Muscle of arm (tissue), 12 donors: ENCODE data around the gene SCT. TPM values are rescaled to one million over a fixed set of nuclear protein-coding genes. Genes with fewer than 3 reads are reported as not detected.

Source experiments
- DNase-seq: peaks from one replicate; pipeline ENCODE4 v3.0.0-alpha.2; 2013
- polyA plus RNA-seq, 12 donors: library from polyadenylated mRNA; unstranded; fragments of 120-200 nt; gene quantifications; one replicate each; pipeline ENCODE4 v1.2.1, GENCODE V29; 2013; ENCODE audit not compliant: insufficient read length in 12 of 12

SCT gene
- polyA plus RNA-seq, 12 donors = 17.6 to 109 (median 52.1) TPM; not detected in 2

DNA sequence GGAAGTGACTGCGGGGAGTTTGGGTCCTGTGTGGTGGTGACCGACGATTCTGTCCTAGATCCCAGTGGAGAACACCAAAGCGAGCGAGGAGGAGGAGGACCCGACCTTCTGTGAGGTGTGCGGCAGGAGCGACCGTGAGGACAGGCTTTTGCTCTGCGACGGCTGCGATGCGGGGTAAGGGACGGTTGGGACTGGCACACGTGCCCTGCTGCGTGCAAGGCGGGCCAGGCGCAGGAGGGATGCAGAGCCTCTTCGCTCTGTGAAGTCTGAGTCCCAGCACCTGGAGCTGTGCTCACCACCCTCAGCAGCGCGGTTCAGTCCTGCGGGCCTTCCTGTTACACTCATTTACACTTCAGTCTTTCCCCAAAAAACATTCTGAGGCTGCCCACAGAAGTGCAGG lies 34.5 kb downstream of the SCT start:
- DNase-seq = no peak

DNA sequence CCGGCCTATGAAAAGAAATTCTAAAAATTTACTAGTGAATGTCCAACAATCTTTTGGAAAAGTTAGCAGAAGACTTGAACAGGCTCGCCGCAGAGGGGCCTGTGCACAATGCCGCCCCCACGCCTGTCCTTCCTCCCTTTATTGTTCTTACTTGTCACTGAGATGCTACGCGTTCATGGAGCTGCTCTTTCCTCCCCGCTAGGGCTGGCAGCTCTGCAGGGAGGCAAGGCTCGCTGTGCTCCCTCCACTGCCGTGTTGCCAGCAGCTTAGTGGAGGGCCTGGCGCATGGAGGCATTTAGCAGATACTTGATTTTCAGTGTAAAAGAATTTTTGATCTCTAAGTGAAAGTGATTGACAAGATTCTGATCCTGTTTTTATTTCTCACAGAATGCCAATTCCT lies 36.0 kb downstream of the SCT start:
- DNase-seq = no peak

DNA sequence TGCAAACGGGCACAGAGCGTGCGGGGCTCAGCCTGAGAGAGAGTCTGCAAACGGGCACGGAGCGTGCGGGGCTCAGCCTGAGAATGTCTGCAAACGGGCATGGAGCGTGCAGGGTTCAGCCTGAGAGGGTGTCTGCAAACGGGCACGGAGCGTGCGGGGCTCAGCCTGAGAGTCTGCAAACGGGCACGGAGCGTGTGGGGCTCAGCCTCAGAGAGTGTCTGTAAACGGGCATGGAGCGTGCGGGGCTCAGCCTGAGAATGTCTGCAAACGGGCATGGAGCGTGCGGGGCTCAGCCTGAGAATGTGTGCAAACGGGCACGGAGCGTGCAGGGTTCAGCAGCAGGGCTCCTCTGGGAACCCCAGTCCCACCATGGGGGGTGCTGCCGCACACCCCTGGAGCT lies 37.2 kb downstream of the SCT start:
- no peak for DNase-seq

DNA sequence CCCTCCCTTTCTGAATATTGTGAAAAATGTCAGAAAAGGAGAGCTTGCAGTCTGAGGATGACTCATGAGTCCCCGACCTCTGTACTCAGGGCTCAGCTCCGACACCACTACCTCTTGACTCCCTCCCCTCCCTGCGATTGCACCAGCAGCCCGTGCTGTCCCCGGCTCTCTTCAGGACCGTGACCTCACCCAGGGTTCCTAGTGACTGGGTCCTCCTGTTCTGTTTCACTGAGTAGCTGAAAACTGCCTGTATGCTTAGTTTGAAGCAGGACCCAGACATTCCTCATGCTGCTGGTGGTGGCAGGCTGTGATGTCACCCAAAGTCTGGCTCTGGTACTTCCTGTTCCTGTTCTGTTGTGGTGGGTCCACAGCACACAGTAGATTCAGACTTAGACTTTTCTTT lies 39.0 kb downstream of the SCT start:
- no peak for DNase-seq

DNA sequence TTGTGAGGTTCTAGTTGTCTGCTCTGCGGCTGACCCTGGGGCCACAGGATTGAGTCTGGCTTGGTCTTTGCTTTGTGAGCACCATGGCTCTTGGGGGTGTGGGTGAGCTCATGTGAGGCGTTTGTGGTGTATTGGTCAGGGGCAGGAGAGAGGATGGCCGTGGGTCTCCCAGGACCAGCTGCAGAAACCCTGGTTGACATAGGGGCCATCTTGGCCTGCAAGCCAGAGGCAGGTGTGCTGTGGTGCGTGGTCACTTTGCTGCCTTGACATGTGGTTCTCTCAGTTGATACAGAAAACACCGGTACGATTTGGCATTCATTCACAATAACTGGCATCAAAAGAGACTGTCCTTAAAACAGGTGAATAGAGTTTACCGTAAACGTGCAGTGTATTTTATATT lies 39.4 kb downstream of the SCT start:
- no peak for DNase-seq

DNA sequence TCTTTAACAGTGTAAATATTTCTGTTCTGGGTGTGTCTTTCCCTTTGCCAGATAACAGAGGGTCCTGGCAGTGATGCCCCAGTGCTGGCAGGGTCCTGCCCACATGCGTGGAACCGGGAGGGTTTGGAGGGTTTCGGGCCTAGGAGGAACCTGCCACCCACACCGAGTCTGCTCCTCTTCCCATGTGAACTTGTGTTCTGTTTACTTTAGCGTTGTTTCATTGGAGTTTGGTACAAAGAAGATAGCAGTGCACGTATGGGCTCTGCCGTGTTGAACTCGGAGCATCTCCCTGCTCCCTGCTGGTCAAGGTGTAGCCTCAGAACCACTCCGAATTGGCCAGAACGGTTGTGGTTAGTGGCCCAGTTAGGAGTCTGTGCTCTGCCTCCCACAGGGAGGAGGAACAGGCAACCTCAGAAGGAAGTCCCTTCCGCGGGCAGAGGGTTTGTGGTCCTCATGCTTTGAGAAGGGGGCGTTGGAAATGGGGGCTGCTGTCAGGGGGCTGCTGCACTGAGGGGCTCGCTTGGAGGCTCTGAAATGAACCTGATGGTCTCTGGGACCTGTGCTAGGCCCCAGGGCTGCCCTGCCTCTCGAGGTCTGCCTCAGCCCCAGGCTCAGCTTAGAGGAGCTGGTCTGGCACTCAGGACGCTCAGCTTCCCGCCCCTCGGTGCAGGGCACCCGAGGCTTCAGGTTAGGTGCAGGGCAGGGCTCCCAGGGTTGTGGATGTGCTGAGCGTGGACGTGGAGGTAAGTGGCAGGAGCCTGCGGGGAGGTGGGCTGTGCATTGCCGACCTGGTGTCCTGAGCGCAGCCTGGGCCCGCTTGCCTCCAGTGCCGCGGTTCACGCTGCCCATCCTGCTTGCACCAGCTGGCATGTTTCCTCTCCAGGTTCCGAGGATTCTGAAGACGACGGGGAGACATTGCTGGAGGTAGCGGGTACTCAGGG lies 40.3 kb downstream of the SCT start:
- no peak for DNase-seq

DNA sequence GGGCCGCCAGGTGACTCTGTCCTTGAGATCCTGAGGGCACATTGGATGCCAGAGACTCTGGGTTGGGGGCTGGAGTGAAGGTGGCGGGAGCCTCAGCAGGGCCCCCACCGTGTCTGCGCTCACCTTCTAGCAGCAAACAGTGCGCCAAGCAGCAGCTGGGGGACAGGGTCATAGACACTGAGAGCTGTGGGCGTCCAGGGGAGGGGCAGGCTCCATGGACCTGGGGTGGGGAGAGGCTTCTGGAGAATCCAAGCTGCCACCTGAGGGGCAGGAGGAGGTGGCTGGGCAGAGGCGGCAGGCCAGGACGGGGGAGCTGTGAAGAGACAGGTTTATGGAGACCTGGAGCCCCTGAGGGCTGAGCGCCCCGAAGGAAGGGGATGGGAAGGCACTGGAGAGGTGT lies 42.7 kb downstream of the SCT start:
- no peak for DNase-seq

DNA sequence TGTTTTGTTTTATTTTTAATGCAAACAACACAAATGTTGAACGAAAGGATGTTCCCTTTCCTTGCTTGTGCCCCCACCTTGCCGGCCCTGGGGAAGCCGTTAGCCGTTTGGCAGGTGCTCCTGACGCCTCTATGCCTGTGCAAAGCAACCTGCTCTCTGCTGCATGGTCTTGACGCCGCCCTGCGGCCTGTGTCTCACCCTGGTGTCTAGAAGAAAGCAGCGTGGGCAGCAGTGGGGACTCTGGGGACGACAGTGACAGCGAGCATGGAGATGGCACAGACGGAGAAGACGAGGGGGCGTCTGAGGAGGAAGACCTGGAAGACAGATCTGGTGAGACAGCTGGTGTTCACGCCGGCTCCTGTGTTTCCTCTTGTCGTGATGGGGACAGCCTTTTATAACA lies 45.2 kb downstream of the SCT start:
- DNase-seq = no peak

DNA sequence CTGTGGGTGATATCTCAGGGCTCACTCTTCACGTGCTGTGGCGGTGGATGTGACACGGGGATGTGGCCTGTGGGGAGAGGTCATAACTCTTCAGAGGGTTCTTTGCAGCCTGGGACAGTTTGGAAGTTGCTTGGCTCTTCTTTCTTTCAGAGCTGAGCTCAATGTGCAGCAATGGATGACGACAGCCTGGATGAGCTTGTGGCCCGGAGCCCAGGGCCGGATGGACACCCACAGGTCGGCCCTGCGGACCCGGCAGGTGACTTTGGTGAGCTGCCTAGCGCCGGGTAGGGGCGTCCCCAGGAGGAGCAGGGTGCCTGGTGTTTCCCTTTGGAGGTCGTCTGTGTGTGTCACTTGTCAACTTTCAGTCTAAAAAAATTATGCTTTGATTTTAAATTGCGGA lies 45.6 kb downstream of the SCT start:
- DNase-seq = no peak

DNA sequence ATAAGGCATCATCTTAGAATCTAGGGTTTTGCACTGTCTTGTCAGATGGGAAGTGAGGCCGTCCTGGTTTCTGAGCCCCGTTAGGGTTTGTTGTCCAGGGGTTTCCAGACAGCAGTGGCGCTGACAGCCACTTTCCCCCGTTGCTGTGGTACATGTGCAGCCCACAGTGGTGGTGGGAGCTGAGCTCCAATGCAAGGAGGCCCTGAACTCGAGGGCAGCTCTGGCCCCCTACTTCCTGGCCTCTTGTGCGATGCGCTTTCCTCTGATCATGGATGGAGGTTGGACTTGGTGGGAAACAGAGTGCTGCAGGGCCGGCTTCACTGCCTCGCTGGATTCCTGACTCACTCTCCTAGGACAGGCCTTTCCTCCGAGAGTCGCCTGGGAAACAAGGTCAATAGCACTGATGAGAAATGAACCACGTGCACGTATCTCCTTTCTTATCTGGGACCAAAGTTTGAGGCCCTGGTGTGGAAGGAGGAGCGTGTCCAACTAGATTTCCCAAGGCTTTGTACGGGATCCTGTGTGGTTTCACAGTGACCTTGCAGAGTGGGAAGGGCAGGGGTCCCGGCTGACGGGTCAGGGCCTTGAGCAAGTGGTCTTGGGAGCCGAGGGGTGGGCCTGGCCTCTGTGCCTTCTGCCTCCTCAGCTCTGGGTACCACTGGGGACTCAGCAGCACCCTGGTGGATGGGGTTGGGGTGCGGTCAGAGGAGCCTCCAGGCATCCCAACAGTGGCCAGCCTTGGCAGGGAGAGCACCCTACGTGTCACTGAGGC lies 47.0 kb downstream of the SCT start:
- no peak for DNase-seq

DNA sequence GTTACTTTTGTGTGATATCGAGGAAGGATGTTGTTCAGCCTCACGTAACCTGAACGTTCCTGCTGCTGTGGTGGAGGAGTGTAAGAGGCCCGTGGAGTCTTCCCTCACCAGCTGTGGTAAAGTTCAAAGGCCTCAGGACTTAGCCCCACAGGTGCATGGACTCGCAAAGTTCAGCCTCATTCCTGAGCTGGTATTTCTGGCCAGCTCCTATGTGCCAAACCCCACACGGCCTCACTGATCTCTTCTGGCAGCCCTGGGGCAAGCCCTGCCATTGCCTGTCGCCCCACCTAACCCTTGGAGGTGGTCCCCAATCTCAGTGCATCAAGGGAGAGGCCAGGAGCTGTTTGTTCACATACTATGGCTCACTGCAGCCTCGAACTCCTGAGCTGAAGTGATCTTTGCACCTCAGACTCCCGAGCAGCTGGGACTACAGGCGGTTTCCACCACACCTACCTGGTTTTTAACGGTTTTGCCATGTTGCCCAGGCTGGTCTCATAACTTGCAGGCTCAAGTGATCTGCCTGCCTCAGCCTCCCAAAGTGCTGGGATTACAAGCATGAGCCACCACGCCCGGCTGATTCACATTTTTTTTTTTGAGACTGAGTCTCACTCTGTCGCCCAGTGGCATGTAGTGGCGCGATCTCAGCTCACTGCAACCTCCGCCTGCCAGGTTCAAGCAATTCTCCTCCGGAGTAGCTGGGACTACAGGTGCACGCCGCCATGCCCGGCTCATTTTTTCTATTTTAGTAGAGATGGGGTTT lies 48.5 kb downstream of the SCT start:
- DNase-seq = no peak

DNA sequence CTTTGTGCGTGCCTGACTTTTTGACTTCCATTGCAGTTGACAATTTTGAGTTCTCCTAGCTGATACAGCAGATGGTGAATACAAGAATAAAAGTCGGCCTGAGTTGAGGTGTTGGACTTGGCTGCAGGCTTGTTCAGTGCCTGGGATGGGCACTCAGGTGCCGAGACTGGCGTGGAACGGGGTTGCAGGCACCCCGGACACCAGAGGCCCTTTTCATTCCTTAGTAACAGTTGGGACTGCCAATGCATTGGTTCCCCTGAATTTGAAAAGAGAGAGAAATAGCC lies 49.4 kb downstream of the SCT start:
- no peak for DNase-seq

DNA sequence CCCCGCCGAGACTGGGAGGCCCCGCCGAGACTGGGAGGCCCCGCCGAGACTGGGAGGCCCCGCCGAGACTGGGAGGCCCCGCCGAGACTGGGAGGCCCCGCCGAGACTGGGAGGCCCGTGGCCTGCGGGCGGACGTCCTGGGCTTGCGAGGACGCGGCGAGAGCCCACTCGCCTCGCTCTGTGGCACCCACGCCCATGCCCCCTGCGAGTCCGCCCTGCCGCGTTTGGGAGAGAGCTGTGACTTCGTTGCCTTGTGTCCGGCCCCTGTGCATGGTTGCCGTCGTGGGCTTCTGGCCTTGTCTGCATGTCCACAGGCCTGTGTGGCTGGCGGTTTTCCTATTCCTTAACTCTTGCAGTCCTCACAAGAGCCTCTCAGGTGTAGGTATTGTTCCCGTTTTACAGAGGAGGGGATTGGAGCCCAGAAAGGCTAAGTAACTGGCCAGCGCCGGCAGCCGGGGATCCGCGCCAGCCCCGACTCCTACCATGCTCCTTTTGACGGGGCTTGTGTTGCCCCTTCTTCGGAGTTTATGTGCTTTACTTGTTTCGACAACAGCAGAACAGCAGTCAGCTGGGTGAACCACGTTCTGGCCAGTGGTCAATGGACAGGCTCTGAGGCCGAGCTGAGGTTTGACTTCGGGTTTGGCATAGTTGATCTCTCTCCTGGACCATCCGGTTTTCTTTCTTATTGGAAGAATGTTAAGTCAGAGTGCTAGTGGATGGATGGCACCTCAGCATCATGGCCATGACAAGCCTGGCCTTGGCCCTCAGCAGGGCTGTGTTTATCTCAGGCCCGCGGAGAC lies 50.0 kb downstream of the SCT start:
- DNase-seq = no peak

Other genes with a start within 250 kb of the SCT start
- 10 to 100 TPM in 3 of 12 donors, 1 to 10 TPM in 1, under 1 TPM in 4, not detected in 4; 0.24 to 30.6 (median 2.7) TPM for gene PKP3, start 233.0 kb downstream of the SCT start, polyA plus RNA-seq
- gene SIGIRR, start 212.2 kb downstream of the SCT start, polyA plus RNA-seq = 10 to 100 TPM in 9 of 12 donors, 1 to 10 TPM in 2, not detected in 1; 6.8 to 22.7 (median 11.2) TPM
- 10 to 100 TPM in 2 of 12 donors, 1 to 10 TPM in 2, under 1 TPM in 7, not detected in 1; 0.08 to 14.1 (median 0.31) TPM for gene ANO9, start 185.2 kb downstream of the SCT start, polyA plus RNA-seq
- 10 to 100 TPM in 11 of 12 donors, not detected in 1; 22.7 to 52.4 (median 26.0) TPM for gene PTDSS2, start 176.9 kb downstream of the SCT start, polyA plus RNA-seq
- gene RNH1, start 119.9 kb downstream of the SCT start, polyA plus RNA-seq = 100 to 1,000 TPM in 1 of 12 donors, 10 to 100 TPM in 10, not detected in 1; 69.4 to 126 (median 78.8) TPM
- gene HRAS, start 91.6 kb downstream of the SCT start, polyA plus RNA-seq = 100 to 1,000 TPM in 6 of 12 donors, 10 to 100 TPM in 5, not detected in 1; 62.1 to 123 (median 101) TPM
- gene LRRC56, start 89.7 kb downstream of the SCT start, polyA plus RNA-seq = 1 to 10 TPM in 10 of 12 donors, not detected in 2; 1.7 to 8.2 (median 4.3) TPM
- 1 to 10 TPM in 1 of 12 donors, under 1 TPM in 9, not detected in 2; 0.17 to 2.5 (median 0.50) TPM for gene LMNTD2, start 66.4 kb downstream of the SCT start, polyA plus RNA-seq
- 10 to 100 TPM in 1 of 12 donors, 1 to 10 TPM in 10, not detected in 1; 1.7 to 15.5 (median 2.4) TPM for gene RASSF7, start 66.2 kb downstream of the SCT start, polyA plus RNA-seq
- 10 to 100 TPM in 11 of 12 donors, not detected in 1; 13.6 to 31.4 (median 14.8) TPM for gene PHRF1, start 50.7 kb downstream of the SCT start, polyA plus RNA-seq
- gene IRF7, start 11.2 kb downstream of the SCT start, polyA plus RNA-seq = 10 to 100 TPM in 5 of 12 donors, 1 to 10 TPM in 6, not detected in 1; 6.6 to 15.3 (median 9.9) TPM
- gene CDHR5, start 2.2 kb downstream of the SCT start, polyA plus RNA-seq = 100 to 1,000 TPM in 1 of 12 donors, 1 to 10 TPM in 7, under 1 TPM in 3, not detected in 1; 0.49 to 137 (median 1.7) TPM
- under 1 TPM in 9 of 12 donors, not detected in 3; 0.36 to 0.98 (median 0.71) TPM for gene DRD4, start 10.1 kb upstream of the SCT start, polyA plus RNA-seq
- gene DEAF1, start 68.0 kb upstream of the SCT start, polyA plus RNA-seq = 10 to 100 TPM in 11 of 12 donors, not detected in 1; 20.7 to 41.0 (median 24.3) TPM
- 10 to 100 TPM in 11 of 12 donors, not detected in 1; 13.0 to 34.8 (median 18.9) TPM for gene TMEM80, start 68.6 kb upstream of the SCT start, polyA plus RNA-seq
- gene EPS8L2, start 79.0 kb upstream of the SCT start, polyA plus RNA-seq = 10 to 100 TPM in 4 of 12 donors, 1 to 10 TPM in 7, not detected in 1; 1.2 to 54.4 (median 2.7) TPM
- gene TALDO1, start 120.3 kb upstream of the SCT start, polyA plus RNA-seq = 100 to 1,000 TPM in 1 of 12 donors, 10 to 100 TPM in 10, not detected in 1; 53.5 to 102 (median 62.2) TPM
- gene GATD1, start 150.3 kb upstream of the SCT start, polyA plus RNA-seq = 10 to 100 TPM in 11 of 12 donors, not detected in 1; 32.8 to 54.7 (median 36.4) TPM
- gene CEND1, start 162.9 kb upstream of the SCT start, polyA plus RNA-seq = under 1 TPM in 10 of 12 donors, not detected in 2; 0.13 to 0.77 (median 0.36) TPM
- gene SLC25A22, start 171.1 kb upstream of the SCT start, polyA plus RNA-seq = 10 to 100 TPM in 6 of 12 donors, 1 to 10 TPM in 5, not detected in 1; 7.9 to 15.5 (median 10.6) TPM
- 10 to 100 TPM in 1 of 12 donors, 1 to 10 TPM in 10, not detected in 1; 4.5 to 11.4 (median 6.5) TPM for gene PIDD1, start 178.1 kb upstream of the SCT start, polyA plus RNA-seq
- gene RPLP2, start 182.8 kb upstream of the SCT start, polyA plus RNA-seq = 1,000 to 10,000 TPM; 1,154 to 1,810 (median 1,407) TPM
- gene PNPLA2, start 191.7 kb upstream of the SCT start, polyA plus RNA-seq = 10 to 100 TPM in 11 of 12 donors, not detected in 1; 19.5 to 40.3 (median 23.8) TPM
- 10 to 100 TPM in 5 of 12 donors, 1 to 10 TPM in 6, not detected in 1; 5.8 to 34.3 (median 9.8) TPM for gene CRACR2B, start 200.7 kb upstream of the SCT start, polyA plus RNA-seq
- gene CD151, start 205.8 kb upstream of the SCT start, polyA plus RNA-seq = 100 to 1,000 TPM in 10 of 12 donors, 10 to 100 TPM in 1, not detected in 1; 75.9 to 300 (median 133) TPM
- gene POLR2L, start 215.3 kb upstream of the SCT start, polyA plus RNA-seq = 100 to 1,000 TPM in 6 of 12 donors, 10 to 100 TPM in 5, not detected in 1; 78.8 to 121 (median 100) TPM
- 100 to 1,000 TPM in 1 of 12 donors, 10 to 100 TPM in 10, not detected in 1; 35.8 to 102 (median 46.9) TPM for gene TSPAN4, start 215.7 kb upstream of the SCT start, polyA plus RNA-seq